ENCODE measurements around the gene SPATA16. TPM values are rescaled to one million over a fixed set of nuclear protein-coding genes. Genes with fewer than 3 reads are reported as not detected.

Gene SPATA16
- total and polyA plus RNA-seq, 2 donors (not counting 3 experiments of a cell fraction or from before 2014, with no cell fraction given) = not detected

DNA sequence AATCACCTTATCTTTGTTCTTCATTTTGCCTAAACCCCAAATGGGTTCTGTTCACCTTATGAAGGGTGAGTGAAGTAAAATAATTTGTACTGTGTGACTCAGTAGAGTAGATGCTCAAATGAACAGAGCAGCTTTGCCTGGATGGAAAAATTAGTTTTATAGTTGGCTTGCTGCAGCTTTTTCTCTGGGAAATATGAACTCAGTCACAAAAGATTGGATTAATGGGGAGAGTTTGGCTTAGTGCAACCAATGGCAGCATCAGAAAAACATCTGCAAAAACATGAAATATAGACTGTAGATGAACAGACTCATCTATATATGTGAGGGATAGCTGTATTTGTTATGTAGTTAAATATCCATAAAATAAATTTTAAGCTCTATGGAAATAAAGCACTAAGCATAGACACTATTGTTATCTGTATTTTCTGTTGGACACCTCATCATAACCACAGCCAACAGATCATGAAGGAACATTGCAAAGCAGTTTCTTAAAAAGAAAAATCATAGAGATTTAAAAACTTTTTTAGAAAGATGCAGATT, 209.2 kb downstream of the SPATA16 start:
- DNase-seq (ENCODE audit: low read depth, low spot score) (no peak), FAIRE-seq (no peak)
- Histone ChIP-seq H3K4me1 (ENCODE audit: control insufficient read depth, extremely low read depth, insufficient read depth, low read length) (peaks cover 8% of the 10 kb centered on the region), H3K9me3 (replicated peaks; ENCODE audit: control insufficient read depth, insufficient read depth, low read length) (no peaks in the 10 kb centered on the region), H3K9me1 (replicated peaks; ENCODE audit: control insufficient read depth, extremely low read depth, insufficient read depth, low read length) (no peaks in the 10 kb centered on the region), H3K4me3 (replicated peaks in 1 of 3; ENCODE audit: insufficient read depth in 1 of 3, low read depth in 1 of 3, low read length in 3 of 3) (no peak overlapping the region), H3K36me3 (ENCODE audit: control insufficient read depth in 2 of 2, extremely low read depth in 1 of 2, insufficient read depth in 2 of 2, low read length in 2 of 2) (no peaks in the 10 kb centered on the region), H3K4me2 (ENCODE audit: insufficient read depth, low read length) (no peak overlapping the region), H2AFZ (ENCODE audit: low read depth, low read length) (no peak overlapping the region), H3K79me2 (ENCODE audit: control insufficient read depth, insufficient read depth, low read length) (no peaks in the 10 kb centered on the region), H3K27ac (ENCODE audit: insufficient read depth, low read depth, low read length) (no peak overlapping the region), H3K9ac (replicated peaks; ENCODE audit: extremely low read depth, insufficient read depth, low read length) (no peak overlapping the region), H3K27me3 (ENCODE audit: control insufficient read depth in 2 of 2, insufficient read depth in 2 of 2, low read length in 2 of 2) (no peaks in the 10 kb centered on the region), H4K20me1 (replicated peaks; ENCODE audit: control insufficient read depth, extremely low read depth, insufficient read depth, low read length) (no peaks in the 10 kb centered on the region)
- POLR2A ChIA-PET = no interaction called here
- CTCF ChIA-PET = interaction anchor here (0.8 kb wide), 1 partner anchor 9 kb away, joined by 3 read pairs; no protein-coding TSS in a partner anchor
- intact Hi-C loops (cut with micrococcal nuclease) = no loop called here
- TF ChIP-seq, protein P1, sequence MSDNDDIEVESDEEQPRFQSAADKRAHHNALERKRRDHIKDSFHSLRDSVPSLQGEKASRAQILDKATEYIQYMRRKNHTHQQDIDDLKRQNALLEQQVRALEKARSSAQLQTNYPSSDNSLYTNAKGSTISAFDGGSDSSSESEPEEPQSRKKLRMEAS (IDR thresholded peaks at IDR 0.05; ENCODE audit: insufficient read depth, insufficient read length) = no peak
- TF ChIP-seq FOS (IDR thresholded peaks at IDR 0.05; ENCODE audit: borderline replicate concordance, insufficient read depth, low read length) (no peak), MYC (IDR thresholded peaks at IDR 0.05; ENCODE audit: low read depth, low read length) (no peak), POLR2A (IDR thresholded peaks at IDR 0.05; ENCODE audit: low read depth, low read length) (no peak), JUN (IDR thresholded peaks at IDR 0.05; ENCODE audit: borderline replicate concordance, insufficient read depth, insufficient read length, low read depth) (no peak), EZH2 (IDR thresholded peaks at IDR 0.05; ENCODE audit: borderline replicate concordance, low read depth, low read length, severe bottlenecking) (no peak)
- no TSS peak for BruUV-seq (replicated peaks)
- dilution Hi-C loops (cut with MboI; ENCODE audit: extremely low pct_ligation_motif_present, low sequenced_read_pairs) = no loop called here

DNA sequence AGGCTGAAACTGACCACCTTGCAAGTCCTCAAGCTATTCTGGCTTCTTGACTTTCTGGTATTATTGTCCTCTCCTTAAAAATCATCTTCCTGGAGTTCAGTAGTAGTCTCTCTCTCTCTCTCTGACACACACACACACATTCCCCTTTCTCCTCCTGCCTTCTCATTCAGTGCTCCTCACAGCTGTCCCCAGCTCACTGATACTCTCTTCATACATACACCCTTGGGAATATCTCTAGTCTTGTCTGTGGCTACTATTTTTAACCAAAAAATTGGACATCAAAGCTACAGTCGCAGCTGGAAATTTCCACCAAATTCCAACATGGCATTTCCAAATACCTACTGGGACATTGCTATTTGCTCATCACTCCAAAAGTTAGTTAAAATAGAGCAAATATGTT, 211.6 kb downstream of the SPATA16 start:
- Histone ChIP-seq H3K36me3 (ENCODE audit: control insufficient read depth in 2 of 2, extremely low read depth in 1 of 2, insufficient read depth in 2 of 2, low read length in 2 of 2) (no peaks in the 10 kb centered on the region), H3K27me3 (ENCODE audit: control insufficient read depth in 2 of 2, insufficient read depth in 2 of 2, low read length in 2 of 2) (no peaks in the 10 kb centered on the region), H2AFZ (ENCODE audit: low read depth, low read length) (no peak overlapping the region), H3K4me1 (ENCODE audit: control insufficient read depth, extremely low read depth, insufficient read depth, low read length) (peaks cover 5% of the 10 kb centered on the region), H3K27ac (ENCODE audit: insufficient read depth, low read depth, low read length) (no peak overlapping the region), H3K4me3 (replicated peaks in 1 of 3; ENCODE audit: insufficient read depth in 1 of 3, low read depth in 1 of 3, low read length in 3 of 3) (no peak overlapping the region), H3K9ac (replicated peaks; ENCODE audit: extremely low read depth, insufficient read depth, low read length) (no peak overlapping the region), H3K9me3 (replicated peaks; ENCODE audit: control insufficient read depth, insufficient read depth, low read length) (no peaks in the 10 kb centered on the region), H4K20me1 (replicated peaks; ENCODE audit: control insufficient read depth, extremely low read depth, insufficient read depth, low read length) (no peaks in the 10 kb centered on the region), H3K79me2 (ENCODE audit: control insufficient read depth, insufficient read depth, low read length) (no peaks in the 10 kb centered on the region), H3K4me2 (ENCODE audit: insufficient read depth, low read length) (no peak overlapping the region), H3K9me1 (replicated peaks; ENCODE audit: control insufficient read depth, extremely low read depth, insufficient read depth, low read length) (no peaks in the 10 kb centered on the region)
- dilution Hi-C loops (cut with MboI; ENCODE audit: extremely low pct_ligation_motif_present, low sequenced_read_pairs) (no loop called here), intact Hi-C loops (cut with micrococcal nuclease) (no loop called here)
- POLR2A ChIA-PET = no interaction called here
- FAIRE-seq = no peak
- no peak for TF ChIP-seq EZH2 (IDR thresholded peaks at IDR 0.05; ENCODE audit: borderline replicate concordance, low read depth, low read length, severe bottlenecking)
- no peak for TF ChIP-seq FOS (IDR thresholded peaks at IDR 0.05; ENCODE audit: borderline replicate concordance, insufficient read depth, low read length)
- no peak for TF ChIP-seq JUN (IDR thresholded peaks at IDR 0.05; ENCODE audit: borderline replicate concordance, insufficient read depth, insufficient read length, low read depth)
- no peak for TF ChIP-seq POLR2A (IDR thresholded peaks at IDR 0.05; ENCODE audit: low read depth, low read length)
- TF ChIP-seq POLR2AphosphoS5 (IDR thresholded peaks at IDR 0.05; ENCODE audit: insufficient read depth, low read depth, low read length) = no peak
- no TSS peak for BruUV-seq (replicated peaks)
- no peak for DNase-seq (ENCODE audit: low read depth, low spot score)
- CTCF ChIA-PET = no interaction called here
